Measurements from ENCODE around the gene NEO1.
A peak's percentile ranks its signal among the peaks of the same experiment; 100 is the strongest.
"Not testable (repeated sequence)": the region's sequence is repeated elsewhere in the genome, so short reads cannot be mapped to it uniquely, and the experiment has no call there.

The NEO1 gene

DNA sequence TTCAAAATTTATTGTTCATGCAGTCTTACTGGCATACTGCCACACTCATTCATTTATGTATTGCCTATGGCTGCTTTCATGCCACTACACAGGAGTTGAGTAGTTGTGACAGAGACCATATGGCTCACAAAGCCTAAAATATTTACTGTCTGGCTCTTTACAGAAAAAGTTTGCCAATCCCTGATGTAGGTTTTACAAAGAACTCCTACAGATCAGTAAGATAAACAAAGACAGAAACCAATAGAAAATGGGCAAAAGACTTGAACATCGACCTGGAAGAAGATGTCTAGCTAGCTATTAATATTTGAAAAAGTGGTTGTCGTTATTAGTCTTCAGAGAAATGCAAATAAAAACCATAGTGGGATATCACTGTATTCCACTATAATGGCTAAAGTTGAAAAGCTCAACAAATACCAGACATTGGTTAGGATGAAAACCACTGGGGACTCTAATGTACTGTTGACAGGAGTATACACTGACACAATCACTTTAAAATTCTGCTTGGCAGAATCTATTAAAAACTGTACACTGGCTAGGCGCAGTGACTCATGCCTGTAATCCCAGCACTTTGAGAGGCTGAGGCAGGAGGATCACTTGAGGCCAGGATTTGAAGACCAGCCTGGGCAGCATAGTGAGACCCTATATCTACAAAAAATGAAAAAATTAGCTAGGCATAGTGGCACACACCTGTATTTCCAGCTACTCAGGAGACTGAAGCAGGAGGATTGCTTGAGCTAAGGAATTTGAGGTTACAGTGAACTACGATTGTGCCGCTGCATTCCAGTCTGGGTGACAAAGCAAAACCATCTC, 87.7 kb downstream of the NEO1 start:
- DNase-seq, result no peak

DNA sequence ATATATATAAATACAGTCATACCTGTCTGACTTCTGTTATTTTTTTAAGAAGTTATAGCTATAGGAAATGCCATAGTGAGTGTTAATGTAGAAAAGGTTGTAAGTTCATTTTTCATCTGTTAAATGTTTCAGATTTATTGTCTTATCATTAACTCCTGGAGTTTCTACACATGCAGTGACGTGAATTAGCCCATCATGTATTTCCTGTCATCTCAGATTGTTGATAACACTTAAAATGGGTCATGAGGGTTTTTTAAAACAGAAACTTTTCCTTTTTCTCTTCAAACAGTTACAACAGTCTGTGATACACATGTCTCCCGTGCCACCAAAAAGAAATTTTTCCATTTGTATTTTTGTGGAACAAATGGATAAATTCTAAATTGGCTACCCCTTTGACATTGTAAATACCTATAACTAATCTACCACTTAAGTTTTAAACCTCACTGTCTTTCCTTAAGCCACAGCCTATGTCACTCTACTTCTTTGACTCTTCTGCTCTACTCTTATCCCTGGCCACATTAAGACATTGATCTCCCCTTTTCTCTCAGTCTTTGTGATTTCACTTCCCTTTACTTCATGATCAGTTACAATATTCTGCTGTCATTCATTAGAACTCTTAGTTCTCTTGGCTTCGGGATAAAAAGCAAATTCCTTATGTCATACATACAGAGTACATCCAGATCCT, 89.1 kb downstream of the NEO1 start:
- DNase-seq, result no peak

- DNase-seq, result no peak
These were observed 90.8 kb downstream of the NEO1 start for GRCh38 chr15:73142802-73143762.

GRCh38 chr15:73143763-73144155, 91.5 kb downstream of the NEO1 start:
- DNase-seq, result no peak

- no peak for DNase-seq
These were observed 94.2 kb downstream of the NEO1 start for GRCh38 chr15:73146419-73146818.

DNA sequence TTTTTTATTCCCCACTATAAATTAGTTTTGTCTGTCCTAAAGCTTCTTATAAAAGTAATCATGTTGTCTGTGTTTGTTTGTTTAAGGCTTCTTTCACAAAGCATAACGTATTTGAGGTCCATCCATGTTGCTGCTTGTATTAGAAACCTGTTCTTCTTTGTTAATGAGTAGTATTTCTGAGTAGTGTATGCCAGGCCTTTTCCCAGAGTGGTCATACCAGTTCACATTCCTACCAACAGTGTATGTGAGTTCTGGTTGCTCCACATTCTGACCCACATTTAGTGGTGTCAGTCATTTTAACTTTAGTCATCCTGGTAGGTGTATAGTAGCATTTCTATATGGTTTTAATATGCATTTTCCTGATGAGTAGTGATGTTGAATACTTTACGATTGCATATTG, 98.6 kb downstream of the NEO1 start:
- no peak for DNase-seq

DNA sequence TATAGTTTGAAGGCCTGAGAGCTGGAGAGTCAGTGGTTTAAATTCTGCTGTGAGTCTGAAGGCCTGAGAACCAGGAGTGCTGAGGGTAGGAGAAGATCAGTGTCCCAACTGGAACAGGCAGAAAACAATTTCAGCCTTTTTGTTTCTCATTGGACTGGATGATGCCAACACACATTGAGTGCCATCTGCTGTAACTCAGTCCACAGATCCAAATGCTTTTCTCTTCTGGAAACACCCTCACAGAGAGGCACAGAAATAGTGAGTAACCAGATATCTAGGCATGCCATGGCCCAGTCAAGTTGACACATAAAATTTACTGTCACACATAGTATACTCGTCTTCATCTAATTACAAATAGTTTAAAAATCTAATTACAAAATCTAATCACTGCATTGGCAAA, 100.8 kb downstream of the NEO1 start:
- no peak for DNase-seq

DNA sequence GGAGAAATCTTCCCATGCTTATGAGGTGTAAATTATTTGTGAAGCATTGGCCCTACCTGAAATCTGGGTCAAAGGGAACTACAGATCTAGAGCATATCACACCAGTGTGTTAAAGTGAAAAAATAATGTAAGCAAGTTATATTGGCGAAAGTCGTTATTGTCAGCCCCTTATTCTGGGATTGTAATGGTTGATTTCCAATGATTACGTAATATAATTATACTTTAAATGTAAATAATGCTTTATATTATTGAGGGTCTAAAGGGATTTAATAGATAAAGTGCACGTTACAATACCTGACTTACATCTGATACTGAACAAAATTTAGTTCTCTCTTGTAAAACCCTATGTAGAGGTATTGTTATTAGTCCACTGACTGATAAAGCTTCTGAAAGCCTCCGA, 101.2 kb downstream of the NEO1 start:
- DNase-seq, result no peak

- no peak for DNase-seq
These were observed 104.3 kb downstream of the NEO1 start for GRCh38 chr15:73156431-73157191.

DNA sequence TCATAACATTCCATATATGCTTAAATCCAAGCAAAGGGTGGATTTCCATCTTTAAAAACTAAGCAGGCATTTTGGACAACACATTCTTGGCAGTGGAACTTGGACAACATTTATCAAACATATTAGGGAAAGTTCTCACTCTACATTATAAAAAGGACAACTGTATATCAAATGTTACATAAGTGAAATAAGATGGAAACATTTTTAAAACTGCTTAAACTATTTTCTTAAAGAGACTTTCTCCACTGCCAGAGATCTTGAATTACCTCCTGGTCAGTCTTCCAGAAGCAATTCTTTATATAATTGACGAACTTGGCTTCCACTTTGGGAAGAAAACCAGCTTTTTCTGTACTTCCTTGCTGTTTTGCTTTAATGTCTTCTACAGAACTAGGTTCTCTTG, 109.3 kb downstream of the NEO1 start:
- no peak for DNase-seq

DNA sequence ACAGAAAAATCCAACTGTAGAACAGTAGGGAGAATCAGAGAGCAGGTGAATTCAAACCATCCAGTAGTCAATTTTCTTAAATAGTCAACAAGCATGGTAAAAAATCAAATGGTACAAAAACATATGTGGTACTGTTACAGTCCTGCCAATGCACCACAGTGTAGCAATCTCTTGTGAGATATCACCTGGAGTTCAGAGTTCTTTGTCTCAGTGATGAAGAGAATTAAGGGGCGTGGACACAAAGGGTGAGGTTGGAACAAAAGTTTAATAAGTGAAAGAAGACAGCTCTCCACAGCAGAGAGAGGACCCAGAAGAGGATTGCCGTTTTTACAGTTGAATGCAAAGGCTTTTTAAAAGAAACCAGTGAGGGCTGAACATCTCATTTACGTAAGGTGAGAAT, 113.2 kb downstream of the NEO1 start:
- no peak for DNase-seq

DNA sequence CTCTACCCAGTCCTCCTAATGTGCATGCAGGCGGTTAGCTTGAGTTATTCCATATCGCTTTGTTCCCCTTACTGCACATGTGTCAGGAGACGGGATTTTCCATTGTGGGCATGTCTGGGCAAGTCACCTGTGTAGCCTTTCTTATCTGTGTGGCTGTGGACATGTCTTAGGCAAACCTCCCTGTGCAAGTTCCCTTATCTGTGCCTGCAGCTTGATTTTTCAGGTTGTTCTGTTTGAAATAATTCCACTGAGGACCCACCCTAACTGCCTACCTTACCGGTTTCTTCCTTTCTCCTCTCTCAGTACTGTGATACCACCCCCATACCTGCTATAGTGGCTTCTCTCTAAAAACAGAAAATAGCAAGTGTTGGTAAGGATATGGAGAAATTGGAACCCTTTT, 113.6 kb downstream of the NEO1 start:
- no peak for DNase-seq

GRCh38 chr15:73166711-73167110, 114.4 kb downstream of the NEO1 start:
- not testable (repeated sequence) for DNase-seq

GRCh38 chr15:73168487-73168886, 116.2 kb downstream of the NEO1 start:
- DNase-seq, result no peak

GRCh38 chr15:73171711-73172110, 119.4 kb downstream of the NEO1 start:
- no peak for DNase-seq

DNA sequence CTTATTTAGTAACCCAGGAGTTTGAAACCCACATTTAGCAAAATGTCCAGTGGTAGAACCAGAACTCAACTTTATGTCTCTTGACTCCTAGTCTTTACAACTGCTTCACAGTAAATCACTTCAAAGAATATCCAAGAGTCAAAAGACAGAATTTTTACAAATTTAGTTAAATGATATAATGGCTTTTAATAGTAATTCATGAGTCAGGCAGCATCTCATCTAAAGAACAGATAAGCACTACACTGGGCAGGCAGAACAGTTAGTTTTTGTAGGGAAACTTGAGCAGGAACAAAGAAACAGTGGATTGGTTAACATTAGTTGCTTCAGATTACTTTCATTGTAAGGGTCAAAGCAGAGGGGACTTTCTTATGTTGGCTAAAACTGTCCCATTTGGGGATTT, 120.2 kb downstream of the NEO1 start:
- DNase-seq, result no peak

GRCh38 chr15:73174171-73174570, 121.9 kb downstream of the NEO1 start:
- no peak for DNase-seq

GRCh38 chr15:73175382-73175781, 123.1 kb downstream of the NEO1 start:
- no peak for DNase-seq

GRCh38 chr15:73176598-73176997, 124.3 kb downstream of the NEO1 start:
- DNase-seq, result no peak

DNA sequence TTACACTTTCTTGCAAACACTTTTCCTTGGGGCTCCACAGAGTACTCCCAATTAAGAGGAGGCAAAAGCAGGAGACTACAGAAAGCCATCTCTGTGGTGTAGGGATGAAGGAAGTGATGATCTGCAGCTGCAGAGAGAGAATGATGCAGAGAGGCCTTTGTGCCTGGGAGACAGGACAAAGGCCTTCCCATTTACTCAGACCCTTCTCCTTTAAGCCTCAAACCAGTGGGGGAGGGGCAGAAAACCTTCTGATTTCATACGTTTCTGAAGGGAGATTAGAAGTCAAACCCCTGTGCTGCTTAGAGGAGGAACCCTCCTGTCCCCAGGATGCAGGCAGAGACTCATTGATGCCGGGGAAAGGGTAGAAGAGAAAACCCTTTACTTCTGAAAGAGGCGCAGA, 130.8 kb downstream of the NEO1 start:
- peak in 4 of 51 donors; percentile 2 to 11 (median 6) for DNase-seq

GRCh38 chr15:73190189-73190601, 137.9 kb downstream of the NEO1 start:
- DNase-seq, result no peak
